GM21367 (cell line): Measurements from ENCODE around the gene ZNF641.
"Not testable (repeated sequence)": the region's sequence is repeated elsewhere in the genome, so short reads cannot be mapped to it uniquely, and the experiment has no call there.

Experiments used
- ATAC-seq: cut with Tn5 transposase; IDR thresholded peaks from one replicate; pipeline ENCODE4 v1.9.1; 2021; ENCODE audit not compliant: unreplicated experiment

Gene ZNF641

DNA sequence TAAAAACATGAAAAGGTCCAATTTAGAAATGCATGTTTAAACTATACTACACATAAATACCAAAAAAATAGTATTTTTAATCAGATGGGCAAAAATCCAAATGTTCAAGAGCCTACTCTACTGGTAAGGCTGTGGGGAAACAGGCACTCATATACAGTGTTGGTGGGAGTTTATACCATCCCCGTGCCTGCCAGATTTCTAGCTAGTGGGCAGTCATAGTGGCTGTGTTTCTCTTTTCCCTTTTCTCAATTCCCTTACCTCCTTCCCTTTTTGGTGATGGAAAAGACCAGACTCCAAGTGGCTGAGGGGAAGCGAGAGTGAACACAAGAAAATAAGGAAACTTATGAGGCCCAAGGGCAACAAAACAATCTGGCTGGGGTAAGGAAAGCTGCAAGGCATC, 14.7 kb downstream of the ZNF641 start:
- no peak for ATAC-seq

DNA sequence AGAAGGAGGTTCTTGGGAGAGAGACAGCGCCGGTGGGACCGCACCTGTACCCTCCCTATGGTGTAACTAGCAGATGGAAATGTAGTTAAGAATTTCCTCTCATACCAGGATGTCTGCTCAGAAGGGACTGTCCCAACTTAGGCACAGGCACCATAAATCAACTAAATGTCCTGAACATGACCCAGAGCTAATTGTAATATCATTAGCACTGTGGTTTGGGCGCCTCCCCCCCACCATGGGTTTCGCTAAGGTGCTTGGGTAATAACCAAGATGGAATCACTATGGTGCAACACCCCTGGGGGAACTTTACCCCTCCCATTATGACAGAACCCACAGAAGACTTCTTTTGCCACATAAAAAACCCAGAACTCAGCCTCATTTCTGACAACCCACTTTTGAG, 15.9 kb downstream of the ZNF641 start:
- no peak for ATAC-seq

DNA sequence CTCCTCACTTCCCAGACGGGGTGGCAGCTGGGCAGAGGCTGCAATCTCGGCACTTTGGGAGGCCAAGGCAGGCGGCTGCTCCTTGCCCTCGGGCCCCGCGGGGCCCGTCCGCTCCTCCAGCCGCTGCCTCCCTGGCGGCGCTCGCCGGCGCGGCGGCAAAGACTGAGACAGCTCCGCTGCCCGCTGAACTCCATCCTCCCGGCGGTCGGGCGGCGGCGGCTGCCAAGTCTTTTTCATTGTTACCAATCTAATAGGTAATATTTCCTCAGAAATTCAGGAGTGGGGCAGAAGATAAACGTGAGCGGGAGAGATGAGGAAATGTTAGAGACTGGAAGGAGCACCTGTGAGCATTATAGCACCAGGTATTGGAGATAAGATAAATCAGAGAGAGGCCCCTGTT, 17.0 kb downstream of the ZNF641 start:
- not testable (repeated sequence) for ATAC-seq

DNA sequence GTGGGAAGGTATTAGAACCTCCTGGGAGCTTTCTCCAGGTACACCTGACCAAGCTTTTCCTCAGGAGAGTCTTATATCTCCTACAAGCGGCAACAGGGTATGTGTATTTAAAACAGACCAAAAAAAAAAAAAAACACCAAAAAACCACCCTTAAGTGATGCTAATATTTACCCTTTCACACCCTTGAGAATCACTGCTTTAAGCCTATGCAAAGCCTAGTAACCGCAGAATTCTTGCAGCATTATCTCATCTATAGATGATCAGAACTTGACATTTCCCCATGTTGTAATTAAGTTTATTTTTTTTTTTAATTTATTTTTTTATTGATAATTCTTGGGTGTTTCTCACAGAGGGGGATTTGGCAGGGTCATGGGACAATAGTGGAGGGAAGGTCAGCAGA, 19.3 kb downstream of the ZNF641 start:
- ATAC-seq, result no peak

DNA sequence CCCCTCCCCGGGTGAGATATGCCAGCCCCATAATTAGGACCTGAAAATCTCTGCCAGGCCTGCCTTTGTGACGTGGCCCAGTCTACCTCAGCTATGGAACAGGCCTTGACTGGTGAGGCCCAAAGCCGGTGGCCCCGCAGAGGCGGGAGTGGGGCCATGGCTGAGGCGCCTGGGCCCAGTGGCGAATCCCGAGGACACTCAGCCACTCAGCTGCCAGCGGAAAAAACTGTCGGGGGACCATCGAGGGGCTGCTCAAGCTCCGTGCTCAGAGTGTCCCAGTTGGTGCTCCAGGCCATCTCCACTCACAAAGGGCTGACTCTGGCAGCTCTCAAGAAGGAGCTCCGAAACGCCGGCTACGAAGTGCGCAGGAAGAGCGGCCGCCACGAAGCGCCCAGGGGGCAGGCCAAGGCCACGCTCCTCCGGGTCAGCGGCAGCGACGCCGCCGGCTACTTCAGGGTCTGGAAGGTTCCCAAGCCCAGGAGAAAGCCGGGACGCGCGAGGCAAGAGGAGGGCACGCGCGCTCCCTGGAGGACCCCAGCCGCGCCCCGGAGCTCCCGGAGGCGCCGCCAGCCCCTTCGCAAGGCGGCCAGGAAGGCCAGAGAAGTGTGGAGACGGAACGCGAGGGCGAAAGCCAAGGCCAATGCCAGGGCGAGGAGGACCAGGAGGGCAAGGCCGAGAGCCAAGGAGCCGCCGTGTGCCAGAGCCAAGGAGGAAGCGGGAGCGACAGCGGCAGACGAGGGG, 21.4 kb downstream of the ZNF641 start:
- no peak for ATAC-seq

DNA sequence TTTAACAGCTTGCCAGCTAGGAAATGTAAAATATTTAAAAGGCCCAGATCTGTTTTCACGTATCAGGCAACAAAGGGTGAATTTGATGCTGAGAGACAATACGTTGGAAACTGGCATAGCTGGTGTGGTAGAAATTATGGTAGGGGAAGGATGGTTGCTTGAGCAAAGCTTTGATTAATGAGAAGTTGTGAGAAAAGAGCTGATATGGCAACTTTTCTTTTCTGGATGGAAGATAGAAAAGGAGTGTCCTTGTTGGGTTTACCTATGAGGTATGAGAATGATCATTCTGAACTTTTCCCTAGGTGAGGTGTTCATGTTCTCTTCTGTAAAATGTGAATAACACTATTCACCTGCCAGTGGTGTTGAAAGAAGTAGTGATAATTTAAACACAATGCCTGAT, 34.2 kb downstream of the ZNF641 start:
- no peak for ATAC-seq

DNA sequence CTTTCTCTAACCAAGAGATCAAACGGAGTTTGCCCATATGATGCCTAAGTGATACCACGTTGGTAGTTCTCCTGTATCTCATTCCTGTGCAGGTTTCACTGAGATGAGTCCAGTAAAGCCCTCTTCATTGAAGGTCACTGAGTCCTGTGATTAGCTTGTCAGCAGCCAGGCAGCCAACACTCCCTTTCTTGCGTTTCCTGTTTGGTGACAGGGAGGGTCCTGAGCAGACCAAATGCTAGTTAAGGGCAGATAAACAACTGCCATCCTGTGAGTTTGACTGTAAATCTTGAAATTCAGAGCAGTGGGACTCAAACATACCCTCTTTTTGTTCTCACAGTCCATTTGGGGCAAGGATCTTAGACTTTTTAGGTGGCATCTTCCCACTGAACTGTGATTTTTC, 39.4 kb downstream of the ZNF641 start:
- ATAC-seq, result no peak

DNA sequence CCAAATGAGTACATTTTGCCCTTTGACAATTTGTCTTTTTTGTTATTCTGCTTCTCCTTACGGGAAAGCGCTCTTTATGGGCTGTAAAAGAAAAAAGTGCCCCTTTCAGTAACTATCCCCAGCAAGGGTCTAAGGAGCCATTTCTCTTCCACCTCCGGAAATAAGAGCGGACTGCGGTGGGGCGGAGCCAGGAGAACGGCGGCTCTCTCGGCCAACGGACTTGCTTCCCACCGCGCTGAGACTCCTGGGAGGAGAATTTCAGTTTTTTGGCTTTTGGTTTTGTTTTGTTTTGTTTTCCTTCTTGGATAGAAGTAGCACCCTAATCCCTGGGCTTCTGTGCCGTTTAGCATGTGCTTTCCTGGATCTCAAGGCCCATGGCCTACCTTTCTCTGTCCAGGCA, 43.5 kb downstream of the ZNF641 start:
- ATAC-seq, result no peak

DNA sequence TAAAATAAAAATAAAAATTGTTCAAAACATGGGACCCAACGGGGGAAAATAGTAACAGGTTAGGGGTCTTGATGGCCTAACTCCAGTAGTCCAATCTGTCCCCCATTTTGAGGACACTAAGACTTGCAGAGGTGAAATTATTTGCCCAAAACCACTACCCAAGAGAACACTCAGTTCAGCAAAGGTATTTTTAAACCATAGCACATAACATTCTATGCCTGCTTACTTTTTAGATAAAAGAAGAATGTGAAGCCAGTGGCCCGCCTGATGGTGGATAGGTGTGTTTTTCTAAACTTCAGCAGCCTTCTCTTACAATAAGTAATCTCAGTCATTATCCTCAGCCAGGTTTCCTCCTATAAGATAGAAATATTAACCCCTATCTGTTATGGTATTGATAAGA, 45.5 kb downstream of the ZNF641 start:
- no peak for ATAC-seq

DNA sequence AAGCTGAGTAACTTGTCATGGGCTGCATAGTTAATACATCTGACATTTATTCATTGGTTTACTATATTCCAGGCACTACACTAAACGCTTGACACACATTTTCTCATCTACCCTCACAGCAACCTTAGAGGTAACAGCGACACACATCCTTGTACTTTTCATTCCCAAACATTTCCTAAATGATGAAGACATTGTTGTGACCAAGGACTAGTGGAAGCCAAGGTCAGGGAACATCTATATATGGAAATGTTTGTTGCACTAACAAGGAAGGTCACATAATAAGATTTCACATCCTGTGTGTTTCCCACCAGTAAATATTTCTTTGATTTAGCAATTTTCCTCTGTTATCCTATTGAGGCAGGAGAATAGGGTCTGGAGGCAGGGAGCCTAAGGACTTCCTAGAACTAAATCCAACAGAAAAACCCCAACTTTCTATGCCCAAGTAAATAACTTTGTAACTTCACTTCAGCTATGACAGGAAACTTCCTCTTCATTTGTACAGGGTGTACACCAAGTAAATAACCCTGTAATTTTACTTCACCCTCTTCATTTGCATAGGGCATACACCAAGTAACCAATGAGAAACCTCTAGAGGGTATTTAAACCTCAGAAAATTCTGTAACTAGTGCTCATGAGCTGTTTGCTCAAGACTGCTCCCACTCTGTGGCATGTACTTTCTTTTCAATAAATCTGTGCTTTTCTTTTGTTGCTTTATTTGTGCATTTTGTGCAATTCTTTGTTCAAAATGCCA, 48.4 kb downstream of the ZNF641 start:
- no peak for ATAC-seq

DNA sequence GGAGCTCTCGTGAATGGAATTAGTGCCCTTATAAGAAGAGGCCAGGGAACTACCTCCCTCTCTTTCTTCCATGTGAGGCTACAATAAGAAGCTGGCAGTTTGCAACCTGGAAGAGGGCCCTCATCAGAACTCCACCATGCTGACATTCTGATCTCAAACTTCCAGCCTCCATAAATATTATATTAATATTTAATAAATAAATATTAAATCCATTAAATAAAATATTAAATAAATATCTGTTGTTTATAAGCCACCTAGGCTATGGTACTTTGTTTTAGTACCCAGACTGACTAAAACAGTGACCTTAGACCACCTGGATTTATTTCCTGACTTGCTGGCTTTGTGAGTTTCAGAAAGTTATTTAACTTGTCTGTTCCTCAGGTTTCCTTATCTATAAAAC, 49.9 kb downstream of the ZNF641 start:
- ATAC-seq, result no peak

DNA sequence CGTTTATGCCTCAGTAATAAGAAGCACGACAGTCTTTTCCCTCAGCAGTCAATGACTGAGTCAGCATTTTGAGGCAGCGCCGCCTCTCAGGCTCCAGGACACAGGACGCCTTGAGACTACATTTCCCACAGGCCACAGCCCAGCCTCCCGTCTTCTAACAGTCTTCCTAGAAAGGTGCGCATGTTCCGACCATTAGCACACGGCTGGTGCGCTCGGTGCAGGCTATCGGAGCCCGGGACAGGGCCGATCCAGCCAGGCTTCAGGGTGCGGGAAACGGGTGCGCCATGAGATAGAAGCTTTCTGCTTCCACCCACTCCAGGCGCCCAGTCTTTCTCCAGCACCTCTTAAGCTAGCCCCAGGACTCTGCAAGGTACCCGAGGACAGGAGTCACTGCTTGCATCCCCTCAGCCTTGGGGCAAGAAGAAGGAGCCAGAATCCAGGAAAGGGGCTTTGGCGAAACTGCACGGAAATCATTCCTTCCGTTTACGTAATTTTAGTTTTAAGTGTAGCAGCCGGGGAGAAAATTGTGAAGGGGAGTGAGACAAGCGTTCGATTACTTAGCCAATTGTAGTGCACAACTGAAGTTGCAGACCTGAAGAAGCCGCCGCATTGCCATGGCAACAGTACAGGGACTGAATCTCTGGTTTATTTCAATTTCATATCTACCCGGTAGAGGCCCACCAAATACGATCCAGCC, 54.0 kb downstream of the ZNF641 start:
- no peak for ATAC-seq

DNA sequence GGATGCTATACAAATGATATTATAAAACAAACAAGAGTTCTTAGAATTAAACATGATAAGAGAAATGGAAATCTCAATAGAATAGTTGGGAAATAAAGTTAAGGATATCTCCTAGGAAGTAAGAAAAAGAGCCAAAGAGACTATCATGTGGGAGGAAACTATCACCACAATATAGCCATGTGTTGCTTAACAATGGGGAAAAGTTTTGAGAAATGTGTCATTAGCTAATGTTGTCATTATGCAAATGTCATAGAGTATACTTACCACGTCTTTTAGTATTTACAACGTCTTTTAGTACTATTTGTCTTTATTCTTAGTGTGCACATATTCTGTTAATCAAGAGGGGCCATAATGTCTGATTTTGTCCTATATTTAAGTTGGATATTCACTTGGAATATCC, 58.7 kb downstream of the ZNF641 start:
- ATAC-seq, result no peak

DNA sequence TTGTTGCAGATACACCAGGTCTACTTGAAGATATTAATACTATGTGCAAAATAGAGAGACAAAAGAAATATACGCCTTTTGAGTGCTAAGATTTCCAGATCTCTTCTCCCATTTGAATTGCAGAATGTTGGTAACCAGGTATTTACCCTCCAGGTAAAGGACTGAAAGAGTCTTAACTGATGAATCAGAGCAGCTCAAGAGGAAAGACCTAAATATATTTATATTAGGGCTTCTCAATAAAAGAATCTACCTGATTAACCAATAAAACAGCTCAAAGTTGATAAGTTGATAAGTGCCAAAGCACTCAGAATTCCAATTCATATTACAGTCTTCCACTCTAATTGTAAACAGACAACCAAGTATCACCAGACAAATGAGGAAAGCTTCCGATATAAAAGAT, 59.2 kb downstream of the ZNF641 start:
- no peak for ATAC-seq

DNA sequence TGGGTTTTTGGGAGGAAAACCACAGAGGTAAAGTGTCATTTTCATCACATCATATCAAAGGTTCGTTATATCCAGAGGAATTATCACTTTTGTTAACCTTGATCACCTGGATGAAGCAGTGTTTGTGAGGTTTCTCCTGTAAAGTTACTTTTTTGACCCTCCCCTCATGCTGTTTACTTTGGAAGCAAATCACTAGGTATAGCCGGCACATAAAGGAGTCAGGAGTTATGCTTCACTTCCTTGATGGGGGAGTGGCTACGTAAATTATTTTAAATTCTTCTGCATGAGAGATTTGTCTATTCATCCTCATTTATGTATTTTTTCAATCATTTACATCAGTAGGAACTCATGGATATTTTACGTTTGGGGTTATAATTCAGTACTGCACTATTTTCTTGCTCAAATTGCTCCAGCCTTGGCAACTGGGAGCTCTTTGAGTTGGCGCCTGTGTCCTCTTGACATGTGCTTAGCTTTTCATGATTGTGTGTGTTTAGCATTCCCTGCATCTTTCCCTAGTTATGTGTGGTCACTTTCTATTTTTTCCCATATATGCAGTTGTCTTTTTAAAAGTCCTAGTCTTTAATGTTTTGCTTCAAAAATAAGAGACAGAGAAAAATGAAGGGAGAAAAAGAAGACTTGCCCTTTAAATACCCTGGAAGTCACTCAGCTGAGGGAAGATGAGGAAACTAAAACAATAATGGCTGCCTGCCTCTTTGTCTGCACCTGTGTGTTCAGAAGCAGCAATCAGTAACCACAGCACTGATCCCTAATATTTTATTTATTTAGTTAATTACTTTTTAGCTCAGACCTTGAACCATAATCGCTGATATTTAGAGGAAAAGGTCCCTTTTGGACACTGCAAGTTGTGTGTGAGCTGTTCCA, 62.1 kb downstream of the ZNF641 start:
- ATAC-seq, result no peak
